Stimulated activated CD4-positive, alpha-beta T cell treated with anti-CD3 and anti-CD28 coated beads, Interleukin-12 subunit alpha, Interleukin-12 subunit beta, amount 100 ng/mL, for 24 hours (primary cell): ENCODE measurements around the gene FGFR2.

Source experiments
- DNase-seq, 2 experiments: peaks; one replicate each; pipeline ENCODE4 v3.0.0-alpha.2; 2020; ENCODE audit warnings: low read depth in 2 of 2

Gene FGFR2

GRCh38 chr10:121452581-121452980, 145.7 kb downstream of the FGFR2 start:
- DNase-seq, result no peak

GRCh38 chr10:121450247-121450646, 148.0 kb downstream of the FGFR2 start:
- DNase-seq, result no peak

- DNase-seq, result no peak
These were observed 148.7 kb downstream of the FGFR2 start for GRCh38 chr10:121449482-121449924.

- no peak for DNase-seq
These were observed 149.3 kb downstream of the FGFR2 start for GRCh38 chr10:121448766-121449421.

GRCh38 chr10:121444520-121445165, 153.6 kb downstream of the FGFR2 start:
- no peak for DNase-seq

GRCh38 chr10:121442086-121442935, 155.9 kb downstream of the FGFR2 start:
- no peak for DNase-seq

GRCh38 chr10:121440461-121440860, 157.8 kb downstream of the FGFR2 start:
- DNase-seq, result no peak

- DNase-seq, result no peak
These were observed 159.9 kb downstream of the FGFR2 start for GRCh38 chr10:121438333-121438732.

- DNase-seq, result no peak
These were observed 160.6 kb downstream of the FGFR2 start for GRCh38 chr10:121437596-121437995.

GRCh38 chr10:121436630-121437341, 161.5 kb downstream of the FGFR2 start:
- DNase-seq, result no peak

GRCh38 chr10:121436281-121436629, 162.0 kb downstream of the FGFR2 start:
- DNase-seq, result no peak

- no peak for DNase-seq
These were observed 163.0 kb downstream of the FGFR2 start for GRCh38 chr10:121435099-121435875.

- DNase-seq, result no peak
These were observed 164.3 kb downstream of the FGFR2 start for GRCh38 chr10:121433965-121434364.

- DNase-seq, result no peak
These were observed 169.4 kb downstream of the FGFR2 start for GRCh38 chr10:121428867-121429266.
